Fibroblast of lung (primary cell): ENCODE results near the gene LSM3. TPM values are rescaled to one million over a fixed set of nuclear protein-coding genes. Genes with fewer than 3 reads are reported as not detected.
"Not testable (repeated sequence)": the region's sequence is repeated elsewhere in the genome, so short reads cannot be mapped to it uniquely, and the experiment has no call there.

Experiments used
- DNase-seq, 2 donors: peaks; one replicate each; pipeline versions ENCODE4 v3.0.0 to v3.0.0-alpha.2; 2010; ENCODE audit warnings: low read depth in 2 of 2
- H2AFZ ChIP-seq: 2 replicates; pipeline ENCODE4 v1.5.1; 2012; ENCODE audit warnings: low read length, control low read depth, inconsistent platforms
- H3K27ac ChIP-seq: 2 replicates; pipeline ENCODE4 v1.5.1; 2011; ENCODE audit warnings: low read length, control low read depth; ENCODE audit not compliant: insufficient read depth
- H3K27me3 ChIP-seq: 2 replicates; pipeline ENCODE4 v1.5.1; 2011; ENCODE audit warnings: mild to moderate bottlenecking, low read length; ENCODE audit not compliant: control insufficient read depth, insufficient read depth
- H3K36me3 ChIP-seq: 2 replicates; pipeline ENCODE4 v1.5.1; 2011; ENCODE audit warnings: low read length; ENCODE audit not compliant: control insufficient read depth, insufficient read depth
- H3K4me1 ChIP-seq: 2 replicates; pipeline ENCODE4 v1.5.1; 2011; ENCODE audit warnings: low read length; ENCODE audit not compliant: control insufficient read depth, insufficient read depth; ENCODE audit errors: extremely low read depth
- H3K4me2 ChIP-seq: 2 replicates; pipeline ENCODE4 v1.5.1; 2011; ENCODE audit warnings: low read length, control low read depth; ENCODE audit not compliant: insufficient read depth; ENCODE audit errors: extremely low read depth
- H3K4me3 ChIP-seq, 4 experiments: fragments of 200-600 bp in 1 of 4; sonication (generic) in 1 of 4; replicated peaks in 1 of 4; 2 replicates each; pipeline ENCODE4 v1.5.1; 2011 to 2016; ENCODE audit warnings: low read length in 4 of 4, low read depth in 3 of 4, mild to moderate bottlenecking in 3 of 4, control low read depth in 2 of 4, inconsistent platforms in 1 of 4, mixed read lengths in 1 of 4; ENCODE audit not compliant: insufficient read depth in 1 of 4; ENCODE audit errors: control extremely low read depth in 1 of 4
- H3K79me2 ChIP-seq: 2 replicates; pipeline ENCODE4 v1.5.1; 2012; ENCODE audit warnings: mild to moderate bottlenecking, low read length, inconsistent platforms; ENCODE audit not compliant: control insufficient read depth, insufficient read depth
- H3K9ac ChIP-seq: 2 replicates; pipeline ENCODE4 v1.5.1; 2011; ENCODE audit warnings: mild to moderate bottlenecking, low read length, control low read depth; ENCODE audit not compliant: insufficient read depth
- H3K9me3 ChIP-seq: 2 replicates; pipeline ENCODE4 v1.5.1; 2012; ENCODE audit warnings: low read depth, low read length; ENCODE audit not compliant: control insufficient read depth, insufficient read depth
- H4K20me1 ChIP-seq: 2 replicates; pipeline ENCODE4 v1.5.1; 2011; ENCODE audit warnings: low read length; ENCODE audit not compliant: control insufficient read depth, insufficient read depth; ENCODE audit errors: extremely low read depth
- CTCF ChIP-seq, 2 donors: IDR thresholded peaks in 1 of 2; conservative IDR thresholded peaks in 1 of 2; 1 replicate in 1 of 2; 2 replicates in 1 of 2; pipeline ENCODE4 v1.5.1; 2011 to 2012; ENCODE audit warnings: low read length in 2 of 2, control low read depth in 1 of 2, inconsistent platforms in 1 of 2, low read depth in 1 of 2, mild to moderate bottlenecking in 1 of 2
- EZH2 ChIP-seq: IDR thresholded peaks from 2 replicates; pipeline ENCODE4 v1.5.1; 2012; ENCODE audit warnings: low read length, control low read depth, mild to moderate bottlenecking; ENCODE audit errors: missing control alignments
- polyA plus RNA-seq, 2 donors: library from polyadenylated mRNA; depleted of rRNA in 1 of 2; stranded (reverse) in 1 of 2; unstranded in 1 of 2; fragments of >200 nt; gene quantifications; 2 replicates each; pipeline ENCODE4 v1.2.1, GENCODE V29; 2011 to 2012; ENCODE audit warnings: missing spikeins in 1 of 2
- total RNA-seq: library from RNA; depleted of rRNA; stranded (reverse); fragments of >200 nt; gene quantifications from 2 replicates; pipeline ENCODE4 v1.2.1, GENCODE V29; 2014

Gene LSM3
- total and polyA plus RNA-seq, 2 donors (not counting 1 experiment from before 2014, with no cell fraction given), result 5.1 to 14.9 TPM

- no peak for DNase-seq
Observed at GRCh38 chr3:14227856-14228255, 49.2 kb downstream of the LSM3 start.

GRCh38 chr3:14228681-14229470, 50.3 kb downstream of the LSM3 start:
- H3K27ac ChIP-seq, result no peak overlapping the region
- H3K4me2 ChIP-seq, result no peak overlapping the region
- no peak overlapping the region for H3K9ac ChIP-seq
- H3K36me3 ChIP-seq, result no peaks in the 10 kb centered on the region
- H3K27me3 ChIP-seq, result no peaks in the 10 kb centered on the region
- no peak overlapping the region for H2AFZ ChIP-seq
- H3K4me3 ChIP-seq, result no peak overlapping the region
- no peaks in the 10 kb centered on the region for H3K79me2 ChIP-seq
- H3K4me1 ChIP-seq, result no peaks in the 10 kb centered on the region
- DNase-seq, result no peak
- H4K20me1 ChIP-seq, result no peaks in the 10 kb centered on the region
- H3K9me3 ChIP-seq, result no peaks in the 10 kb centered on the region
- no peak for TF ChIP-seq CTCF (conservative IDR thresholded peaks at IDR 0.05 in 1 of 2, IDR thresholded peaks at IDR 0.05 in 1 of 2; ENCODE audit: low read depth in 1 of 2, low read length in 2 of 2)
- TF ChIP-seq EZH2, result no peak

More at GRCh38 chr3:14227856-14228255, 49.2 kb downstream of the LSM3 start:
- H3K27ac ChIP-seq, result no peak overlapping the region
- no peaks in the 10 kb centered on the region for H3K4me1 ChIP-seq
- H3K9me3 ChIP-seq, result no peaks in the 10 kb centered on the region
- H3K4me2 ChIP-seq, result no peak overlapping the region
- H3K36me3 ChIP-seq, result no peaks in the 10 kb centered on the region
- H3K27me3 ChIP-seq, result no peaks in the 10 kb centered on the region
- H3K9ac ChIP-seq, result no peak overlapping the region
- no peaks in the 10 kb centered on the region for H4K20me1 ChIP-seq
- no peak overlapping the region for H3K4me3 ChIP-seq
- no peaks in the 10 kb centered on the region for H3K79me2 ChIP-seq
- no peak overlapping the region for H2AFZ ChIP-seq
- TF ChIP-seq CTCF (conservative IDR thresholded peaks at IDR 0.05 in 1 of 2, IDR thresholded peaks at IDR 0.05 in 1 of 2; ENCODE audit: low read depth in 1 of 2, low read length in 2 of 2) (no peak), EZH2 (no peak)

GRCh38 chr3:14229695-14230094, 51.1 kb downstream of the LSM3 start:
- not testable (repeated sequence) for H3K9ac ChIP-seq, DNase-seq, H4K20me1 ChIP-seq, H3K27me3 ChIP-seq, H3K79me2 ChIP-seq, H2AFZ ChIP-seq, H3K9me3 ChIP-seq, H3K4me2 ChIP-seq, H3K36me3 ChIP-seq, H3K27ac ChIP-seq, H3K4me1 ChIP-seq, H3K4me3 ChIP-seq
